GM18909 (cell line): Measurements from ENCODE around the gene MAPKAP1.

Source experiments
- ATAC-seq: cut with Tn5 transposase; IDR thresholded peaks from one replicate; pipeline ENCODE4 v1.9.1; 2021; ENCODE audit warnings: mild to moderate bottlenecking; ENCODE audit not compliant: unreplicated experiment, poor library complexity

MAPKAP1 gene

DNA sequence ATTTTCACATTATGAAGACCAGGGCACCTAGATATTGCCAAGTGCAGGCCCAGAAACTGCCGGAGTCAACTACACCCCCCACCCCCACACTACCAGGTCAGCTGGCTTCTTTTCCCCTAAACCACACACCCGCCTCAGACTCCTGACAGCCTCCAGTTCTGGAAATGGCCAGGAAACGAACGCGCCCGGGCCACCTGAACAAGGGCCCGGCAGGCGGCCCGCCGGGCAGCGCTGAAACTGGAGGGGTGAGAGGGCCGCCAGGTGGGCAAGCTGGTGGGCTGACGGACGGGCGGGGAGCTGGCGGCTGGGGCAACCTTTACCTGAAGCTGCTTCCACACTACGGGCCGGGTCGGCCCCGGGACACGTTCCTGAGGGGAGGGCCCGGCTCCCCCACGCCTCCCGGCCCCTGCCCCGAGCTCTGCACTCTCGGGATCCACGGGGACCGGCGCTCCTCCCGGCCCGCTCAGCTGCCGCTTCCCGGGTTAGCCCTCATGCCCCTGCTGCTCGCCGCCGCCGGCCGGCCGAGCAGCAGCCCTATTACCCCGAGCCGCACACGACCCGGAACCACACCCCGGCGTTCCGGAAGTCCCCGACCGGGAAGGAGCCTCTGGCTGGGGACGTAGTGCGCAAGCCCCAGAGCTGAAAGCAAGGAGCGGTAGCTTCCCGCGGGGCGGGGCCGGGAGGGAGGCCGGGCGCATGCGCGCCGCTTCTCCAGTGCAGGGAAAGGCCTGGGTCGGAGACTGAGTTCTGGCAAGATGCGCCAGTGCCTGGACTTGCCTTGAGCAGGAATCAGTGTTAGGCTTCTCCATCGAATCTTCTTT lies at the start of gene MAPKAP1:
Gene MAPKAP1 (minus strand): TSS at position 558 of the 821 bp plus-strand sequence. CDS start 34,634 bp downstream, outside the sequence.
- ATAC-seq = peak; percentile 96

DNA sequence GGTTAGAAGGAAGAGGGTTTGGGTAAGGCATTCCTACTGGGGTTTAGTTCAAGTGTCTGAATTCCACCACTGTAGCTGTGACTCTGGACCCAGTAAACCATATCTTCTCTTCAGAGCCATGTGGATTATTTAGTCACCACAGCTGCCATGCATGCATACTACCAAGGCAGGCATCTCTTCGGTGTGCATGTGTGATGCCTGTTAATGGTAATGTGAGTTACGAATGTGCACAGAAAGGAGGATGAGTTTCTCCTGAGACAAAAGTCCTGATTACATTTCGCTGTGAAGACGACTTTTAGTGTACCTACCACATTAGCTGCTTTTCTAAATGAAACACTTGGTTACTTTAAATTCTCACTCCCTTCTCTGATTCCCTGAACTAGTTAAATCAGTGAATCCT lies 49.5 kb upstream of the MAPKAP1 start:
- ATAC-seq = no peak

GRCh38 chr9:125755340-125755739 lies 48.3 kb upstream of the MAPKAP1 start:
- ATAC-seq = no peak

GRCh38 chr9:125754096-125754495 lies 47.1 kb upstream of the MAPKAP1 start:
- no peak for ATAC-seq

DNA sequence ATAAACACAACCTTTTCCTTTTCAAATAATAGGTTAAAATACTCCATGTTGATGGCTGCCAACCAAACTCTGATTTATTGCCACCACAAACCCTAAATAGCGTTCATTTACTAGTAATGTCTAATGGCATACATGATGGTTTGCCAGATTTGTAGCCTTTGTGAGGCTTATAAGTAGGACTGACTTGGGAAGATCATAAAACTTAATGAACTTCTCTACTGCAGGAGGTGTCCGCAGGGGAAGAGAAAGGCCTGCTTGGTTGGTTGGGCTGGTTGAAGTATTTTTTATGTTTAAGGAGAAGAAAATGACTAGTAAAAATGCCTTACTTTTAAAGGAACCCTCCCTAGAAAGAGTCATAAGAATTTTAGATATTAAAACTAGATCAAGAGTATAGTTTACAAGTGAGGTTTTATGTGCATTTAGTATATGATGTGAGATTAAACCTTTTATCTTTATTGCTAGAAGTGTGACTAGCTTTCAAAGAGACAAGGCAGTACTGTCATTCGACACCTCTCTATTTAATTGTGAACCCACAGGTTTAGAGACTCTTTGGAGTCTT lies 45.1 kb upstream of the MAPKAP1 start:
- ATAC-seq = no peak

DNA sequence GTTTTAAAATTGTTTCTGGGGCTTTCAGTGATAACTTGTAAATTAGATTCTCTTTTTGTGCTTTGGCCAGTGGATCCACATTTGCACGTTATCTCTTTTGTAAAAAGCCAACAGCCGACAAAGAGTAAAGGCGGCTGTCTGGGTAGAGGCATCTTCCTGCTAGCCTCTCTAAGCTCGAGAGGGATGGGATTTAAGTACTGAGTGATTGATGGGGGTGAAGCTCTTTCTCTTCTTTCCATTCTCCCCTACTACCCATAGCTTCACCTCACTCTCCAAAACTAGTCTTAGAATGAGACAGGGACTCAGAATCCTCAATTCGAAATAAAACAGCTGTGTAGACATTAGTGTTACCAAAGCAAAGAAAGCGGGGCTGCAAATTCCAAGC lies 43.6 kb upstream of the MAPKAP1 start:
- ATAC-seq = no peak

DNA sequence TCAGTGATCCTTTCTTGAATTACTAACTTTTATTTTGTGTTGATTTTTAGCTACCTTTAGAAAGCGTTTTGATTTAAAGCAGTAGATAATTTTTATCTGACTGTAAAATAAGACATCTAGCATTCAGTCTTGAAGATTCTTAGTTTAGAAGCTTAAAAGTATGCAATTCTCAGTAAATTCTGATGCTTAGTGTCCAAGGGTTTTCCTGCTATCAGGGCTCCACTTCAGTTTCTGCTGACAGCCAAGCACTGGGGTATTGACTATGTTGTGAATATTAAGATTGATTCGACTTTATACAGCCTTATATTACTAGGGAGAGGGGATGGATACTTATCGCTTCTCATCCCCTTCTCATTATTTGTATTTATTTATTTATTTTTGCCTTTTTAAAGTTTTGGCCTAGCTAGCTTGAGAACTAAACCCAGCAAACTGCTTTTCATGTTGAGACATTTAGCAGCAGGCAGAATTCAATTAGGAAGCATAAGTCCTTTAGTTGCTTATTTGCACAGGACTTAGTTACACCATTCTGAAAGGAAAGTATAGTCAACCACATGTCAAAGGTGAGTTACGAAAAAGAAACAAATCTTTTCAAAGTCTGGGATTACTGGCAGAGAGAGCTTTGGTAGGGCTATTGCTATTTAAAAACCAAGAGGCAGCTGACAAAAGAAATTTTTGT lies 43.1 kb upstream of the MAPKAP1 start:
- ATAC-seq = no peak

DNA sequence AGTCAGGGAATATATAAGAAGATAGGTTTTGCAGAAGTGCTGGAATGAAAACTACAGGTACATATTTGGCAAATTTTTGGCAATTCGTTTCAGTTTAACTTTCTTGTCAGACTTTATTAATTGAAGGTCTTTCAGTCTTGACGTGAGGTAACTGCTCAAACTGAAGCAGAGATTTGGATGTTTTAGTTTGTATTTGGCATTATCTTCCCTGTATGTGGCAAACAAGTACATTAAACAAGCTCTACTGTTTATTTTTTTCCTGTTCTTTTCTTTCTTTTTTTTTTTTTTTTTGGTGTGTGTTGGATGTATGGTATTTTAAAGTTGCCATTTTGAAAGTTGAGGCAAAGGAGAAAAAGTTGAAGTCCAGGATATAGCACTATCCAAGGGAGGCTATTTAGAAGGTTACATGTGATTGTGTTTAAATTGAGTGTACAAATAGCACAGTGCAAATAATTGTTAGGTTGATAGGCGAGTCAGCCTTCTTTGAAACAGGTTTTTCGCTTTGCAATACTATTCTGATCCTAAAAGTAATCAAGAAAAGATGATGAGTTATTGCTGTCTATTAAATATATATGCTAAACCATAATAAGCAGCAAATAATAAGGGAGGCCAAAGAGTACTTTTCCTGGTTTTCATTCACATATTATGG lies 42.4 kb upstream of the MAPKAP1 start:
- ATAC-seq = no peak

DNA sequence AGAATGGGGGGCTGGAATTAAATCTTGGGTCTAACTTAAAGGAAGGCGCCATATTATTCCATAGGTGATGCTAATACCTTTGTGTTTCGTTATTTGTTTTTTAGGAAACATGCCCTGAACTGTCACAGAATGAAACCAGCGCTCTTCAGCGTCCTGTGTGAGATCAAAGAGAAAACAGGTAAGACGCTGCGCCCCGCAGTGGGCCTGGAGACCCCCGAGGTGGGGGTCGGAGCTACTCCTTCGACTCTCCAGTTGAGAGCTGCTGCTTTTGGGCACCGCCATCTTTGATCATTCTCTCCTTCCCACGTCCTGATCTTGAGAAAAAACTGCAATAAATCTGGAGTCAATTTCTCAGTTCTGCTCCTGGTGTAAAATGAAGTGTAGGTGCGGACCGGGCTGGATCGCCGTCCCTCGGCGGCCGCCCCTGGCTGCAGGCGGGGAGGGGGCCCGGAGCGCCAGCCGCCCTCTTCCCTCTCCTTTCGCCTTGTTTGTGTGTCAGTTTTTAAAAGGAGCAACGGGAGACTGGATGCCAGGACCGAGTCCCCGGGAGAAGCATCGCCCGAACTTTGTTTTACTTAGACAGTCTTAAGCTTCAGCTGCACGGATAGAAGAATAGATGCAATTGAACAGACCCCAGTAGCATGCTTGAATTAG lies 41.6 kb upstream of the MAPKAP1 start:
- no peak for ATAC-seq

DNA sequence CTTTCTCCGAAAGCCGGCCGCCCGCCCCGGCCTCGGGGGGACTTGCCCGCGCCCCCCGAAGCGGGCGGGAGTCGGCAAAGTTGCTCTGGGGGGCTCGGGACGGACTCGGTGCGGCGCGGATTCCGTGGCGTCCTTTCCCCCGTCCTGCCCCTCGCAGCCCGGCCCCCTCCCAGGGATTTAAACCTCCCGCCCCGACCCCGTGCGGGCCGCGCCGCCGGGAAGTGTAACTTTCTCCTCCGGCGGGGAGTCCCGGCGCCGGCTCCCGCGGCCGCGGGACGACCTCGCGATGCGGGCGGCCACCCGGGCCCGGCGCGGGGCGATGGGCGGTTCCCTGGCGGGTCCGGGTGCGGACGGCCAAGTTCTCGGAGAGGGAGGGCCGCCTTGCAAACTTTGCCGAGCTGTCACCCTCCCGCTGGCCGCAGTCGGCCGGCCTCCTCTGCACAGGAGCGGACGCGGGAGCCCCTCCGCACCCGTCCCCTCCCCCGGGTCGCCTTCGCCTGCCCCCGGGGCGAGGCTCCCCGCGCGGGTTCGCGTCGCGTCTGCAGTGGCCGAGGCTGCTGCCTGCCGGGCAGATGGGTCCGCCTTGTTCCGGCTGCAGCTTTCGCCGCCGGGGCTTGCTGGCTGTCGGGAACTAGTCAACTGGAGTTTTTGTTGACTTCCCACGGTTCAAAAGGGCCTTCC lies 40.9 kb upstream of the MAPKAP1 start:
- no peak for ATAC-seq

DNA sequence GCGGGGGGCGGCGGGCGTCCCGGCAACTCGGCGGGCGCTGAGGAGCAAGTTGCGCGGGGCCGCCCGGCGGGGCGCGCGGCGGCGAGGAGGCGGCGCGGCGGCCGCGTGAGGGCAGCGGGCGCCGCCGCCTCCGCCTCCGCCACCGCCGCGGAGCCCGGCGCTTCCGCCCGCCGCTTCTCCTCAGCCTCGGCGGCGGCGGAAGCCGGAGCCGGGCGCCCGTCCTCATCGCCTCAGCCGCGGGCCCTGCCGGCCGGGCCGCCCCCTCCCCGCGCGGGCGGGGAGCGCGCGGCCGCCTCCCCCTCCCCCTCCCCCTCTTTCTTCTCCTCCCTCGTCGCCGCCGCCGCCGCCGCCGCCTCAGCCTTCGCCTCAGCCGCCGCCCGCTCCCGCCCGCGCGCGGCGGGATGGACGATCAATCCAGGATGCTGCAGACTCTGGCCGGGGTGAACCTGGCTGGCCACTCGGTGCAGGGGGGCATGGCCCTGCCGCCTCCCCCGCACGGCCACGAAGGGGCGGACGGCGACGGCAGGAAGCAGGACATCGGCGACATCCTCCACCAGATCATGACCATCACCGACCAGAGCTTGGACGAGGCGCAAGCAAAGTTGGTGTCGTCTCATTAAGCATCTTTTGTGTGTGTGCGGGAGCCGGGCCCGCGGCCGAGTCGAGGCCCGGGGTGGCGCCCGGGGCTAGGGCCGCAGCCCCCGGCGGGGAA lies 40.2 kb upstream of the MAPKAP1 start, which contains the start of gene PBX3:
Gene PBX3 (plus strand): TSS at position 321 of the 712 bp plus-strand sequence.
- peak; percentile 17 for ATAC-seq

DNA sequence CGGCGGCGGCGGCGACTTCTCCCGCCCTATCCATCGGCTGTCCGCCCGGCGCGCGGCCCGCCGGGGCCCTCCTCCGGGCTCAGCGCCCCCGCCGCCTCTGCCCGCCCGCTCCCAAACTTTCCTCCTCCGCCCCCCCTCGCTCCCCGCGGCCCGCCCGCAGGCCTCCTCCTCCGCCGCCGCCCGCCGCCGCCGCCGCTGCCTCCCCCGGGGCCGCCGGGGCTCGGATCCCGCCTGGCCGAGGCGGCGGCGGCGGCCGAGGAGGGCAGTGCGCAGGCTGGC lies 39.7 kb upstream of the MAPKAP1 start:
- no peak for ATAC-seq

DNA sequence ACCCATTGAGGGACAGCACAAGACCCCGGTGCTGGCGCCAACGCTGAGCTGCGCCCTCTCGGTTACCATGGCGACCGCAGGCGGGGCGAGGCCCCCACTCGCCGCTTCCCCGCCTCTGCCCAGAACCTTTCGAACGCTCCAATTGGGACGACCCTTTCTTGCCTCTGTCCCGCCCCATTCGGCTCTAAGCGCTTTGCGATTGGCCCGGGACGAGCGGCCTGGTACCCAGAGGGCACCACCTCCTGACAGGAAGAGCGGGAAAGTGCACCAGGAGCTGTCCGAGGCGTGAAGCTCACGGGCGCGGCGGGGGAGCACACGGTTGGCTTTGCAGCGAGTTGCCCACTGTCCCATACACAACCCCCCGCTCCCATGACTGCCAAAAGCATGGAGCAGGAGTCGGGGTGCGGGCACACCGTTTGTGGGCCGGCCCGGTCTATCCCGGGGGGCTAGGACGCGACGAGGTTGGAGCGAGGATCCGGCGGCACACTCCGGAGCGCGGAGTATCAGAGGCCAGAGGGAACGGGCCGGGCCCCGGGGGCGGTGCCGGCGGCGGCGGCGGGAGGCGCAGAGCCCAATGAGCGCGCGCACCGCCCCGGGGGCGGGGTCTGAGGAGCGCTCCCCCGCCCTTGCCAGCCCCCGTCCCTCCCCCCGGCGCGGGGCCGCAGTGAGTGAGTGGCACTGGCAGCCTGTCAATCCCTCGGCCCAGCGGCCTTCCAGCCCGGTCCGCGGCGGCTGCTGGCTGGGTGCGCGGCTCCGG lies 39.2 kb upstream of the MAPKAP1 start:
- peak; percentile 72 for ATAC-seq

GRCh38 chr9:125745682-125746016 lies 38.6 kb upstream of the MAPKAP1 start:
- no peak for ATAC-seq

GRCh38 chr9:125745018-125745417 lies 38.0 kb upstream of the MAPKAP1 start:
- no peak for ATAC-seq

DNA sequence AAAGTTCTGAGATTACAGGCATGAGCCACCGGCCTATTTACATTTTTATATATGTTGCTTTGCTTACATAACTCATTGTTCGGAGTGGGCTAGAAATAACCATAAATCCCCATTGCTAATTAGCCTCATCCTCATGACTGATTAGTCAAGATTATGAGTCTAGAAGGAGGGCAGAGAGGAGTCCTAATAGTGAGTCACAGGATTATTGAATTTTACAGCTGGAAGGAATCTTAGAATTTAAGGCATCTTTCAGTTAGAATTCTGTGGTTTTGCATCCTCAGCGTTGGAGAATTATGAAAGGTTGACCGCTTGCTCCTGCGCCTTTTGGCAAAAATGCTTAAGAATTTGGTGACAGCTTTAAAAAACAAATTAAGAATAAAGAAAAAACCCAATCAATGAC lies 37.6 kb upstream of the MAPKAP1 start:
- no peak for ATAC-seq

- no peak for ATAC-seq
These were observed 36.8 kb upstream of the MAPKAP1 start for GRCh38 chr9:125743682-125744428.

DNA sequence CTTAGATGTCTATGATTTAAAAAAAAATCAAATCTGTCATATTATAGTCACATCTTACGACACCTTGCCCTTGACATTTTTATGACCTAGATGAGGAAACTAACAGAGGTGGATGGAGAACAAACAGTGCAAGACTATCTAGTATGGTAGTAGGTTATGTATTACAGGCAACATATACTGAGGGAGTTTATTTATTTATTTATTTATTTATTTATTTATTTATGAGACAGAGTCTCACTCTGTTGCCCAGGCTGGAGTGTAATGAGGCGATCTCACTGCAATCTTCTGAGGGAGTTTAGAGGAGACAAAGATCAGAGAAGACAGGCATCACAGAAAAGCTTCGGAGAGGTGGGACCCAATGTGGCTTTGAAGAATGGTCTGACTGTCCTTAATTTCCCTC lies 35.6 kb upstream of the MAPKAP1 start:
- no peak for ATAC-seq
